GM12892 (cell line): ENCODE results near the gene ADTRP.

Experiments used
- DNase-seq: peaks from one replicate; pipeline ENCODE4 v3.0.0; 2011; ENCODE audit not compliant: insufficient read length
- FAIRE-seq: peaks from 2 replicates; lab custom pipeline; 2011; peaks lifted over from hg19 to GRCh38; lab: Jason Lieb, UNC
- POLR2A ChIP-seq: IDR thresholded peaks from 2 replicates; pipeline ENCODE4 v1.6.1; 2011; ENCODE audit warnings: low read depth, low read length, control low read depth
- POLR2AphosphoS5 ChIP-seq: IDR thresholded peaks from 2 replicates; pipeline ENCODE4 v1.6.1; 2011; ENCODE audit warnings: low read depth, low read length, control low read depth
- TAF1 ChIP-seq: IDR thresholded peaks from 2 replicates; pipeline ENCODE4 v1.6.1; 2011; ENCODE audit warnings: low read depth, mild to moderate bottlenecking, control low read depth, low read length, borderline replicate concordance

ADTRP gene

GRCh38 chr6:11761744-11762620, 16.6 kb downstream of the ADTRP start:
- TF ChIP-seq POLR2A, result no peak
- no peak for TF ChIP-seq POLR2AphosphoS5
- TF ChIP-seq TAF1, result no peak
- FAIRE-seq, result no peak
- DNase-seq, result no peak

- no peak for FAIRE-seq
- TF ChIP-seq TAF1 (no peak), POLR2A (no peak), POLR2AphosphoS5 (no peak)
- DNase-seq, result no peak
Measured at GRCh38 chr6:11760015-11760473, 18.6 kb downstream of the ADTRP start.

GRCh38 chr6:11758878-11759277, 19.7 kb downstream of the ADTRP start:
- no peak for FAIRE-seq
- TF ChIP-seq POLR2AphosphoS5, result no peak
- TF ChIP-seq TAF1, result no peak
- TF ChIP-seq POLR2A, result no peak

GRCh38 chr6:11756726-11757125, 21.9 kb downstream of the ADTRP start:
- DNase-seq (no peak), FAIRE-seq (no peak)
- no peak for TF ChIP-seq POLR2A
- TF ChIP-seq TAF1, result no peak
- no peak for TF ChIP-seq POLR2AphosphoS5

More at GRCh38 chr6:11758878-11759277, 19.7 kb downstream of the ADTRP start:
- no peak for DNase-seq

- FAIRE-seq, result no peak
- DNase-seq, result no peak
- TF ChIP-seq POLR2A, result no peak
- TF ChIP-seq POLR2AphosphoS5, result no peak
- TF ChIP-seq TAF1, result no peak
Measured at GRCh38 chr6:11756292-11756691, 22.3 kb downstream of the ADTRP start.

GRCh38 chr6:11755725-11756124, 22.9 kb downstream of the ADTRP start:
- FAIRE-seq (no peak), DNase-seq (no peak)
- TF ChIP-seq POLR2AphosphoS5, result no peak

- FAIRE-seq, result no peak
- TF ChIP-seq TAF1, result no peak
- TF ChIP-seq POLR2A, result no peak
- no peak for TF ChIP-seq POLR2AphosphoS5
- no peak for DNase-seq
Measured at GRCh38 chr6:11754625-11755271, 23.9 kb downstream of the ADTRP start.

GRCh38 chr6:11753798-11754197, 24.8 kb downstream of the ADTRP start:
- FAIRE-seq (no peak), DNase-seq (no peak)
- TF ChIP-seq POLR2AphosphoS5, result no peak
- no peak for TF ChIP-seq TAF1
- TF ChIP-seq POLR2A, result no peak

- DNase-seq, result no peak
- FAIRE-seq, result no peak
- TF ChIP-seq POLR2AphosphoS5 (no peak), POLR2A (no peak), TAF1 (no peak)
Measured at GRCh38 chr6:11752360-11752759, 26.2 kb downstream of the ADTRP start.

- TF ChIP-seq POLR2AphosphoS5, result no peak
- no peak for TF ChIP-seq TAF1
- no peak for TF ChIP-seq POLR2A
- FAIRE-seq, result no peak
- DNase-seq, result no peak
Measured at GRCh38 chr6:11750682-11751081, 27.9 kb downstream of the ADTRP start.

GRCh38 chr6:11748591-11749210, 29.9 kb downstream of the ADTRP start:
- TF ChIP-seq TAF1 (no peak), POLR2AphosphoS5 (no peak), POLR2A (no peak)
- DNase-seq, result no peak
- FAIRE-seq, result no peak
